Ovary (tissue), 3 donors: ENCODE measurements around the gene TMCO6.

Source experiments
- POLR2A ChIP-seq: fragments of 450-650 bp; IDR thresholded peaks from one replicate; pipeline ENCODE4 v1.6.1; 2017; ENCODE audit warnings: antibody characterized with exemption, mild to moderate bottlenecking, moderate library complexity
- TF ChIP-seq, protein P1 (sequence below), 3 donors: fragments of 450-650 bp in 2 of 3; fragments of 200-600 bp in 1 of 3; IDR thresholded peaks; one replicate each; pipeline versions ENCODE4 v1.5.1 to v1.8.0; 2016 to 2022; ENCODE audit warnings: antibody characterized with exemption in 3 of 3, mild to moderate bottlenecking in 1 of 3
- donor health status: DM: no; HTN: no; CAD: no.

DNA sequence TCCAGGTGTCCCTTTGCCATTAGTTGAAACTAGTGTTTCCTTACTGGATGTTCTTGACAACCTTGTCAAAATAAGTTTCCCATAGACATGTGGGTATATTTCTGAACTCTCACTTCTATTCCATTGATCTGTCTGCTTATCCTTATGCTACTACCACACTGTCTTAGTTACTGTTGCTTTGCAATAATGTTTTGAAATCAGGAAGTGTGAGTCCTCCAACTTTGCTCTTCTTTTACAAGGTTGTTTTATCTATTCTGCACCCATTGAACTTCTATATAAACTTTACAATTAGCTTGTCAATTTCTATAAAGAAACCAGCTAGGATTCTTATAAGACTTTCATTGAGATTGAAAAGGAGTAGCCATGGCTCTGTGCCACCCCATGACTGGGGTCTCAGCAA, 30.5 kb upstream of the TMCO6 start:
- no peak for TF ChIP-seq POLR2A
- TF ChIP-seq, protein P1, sequence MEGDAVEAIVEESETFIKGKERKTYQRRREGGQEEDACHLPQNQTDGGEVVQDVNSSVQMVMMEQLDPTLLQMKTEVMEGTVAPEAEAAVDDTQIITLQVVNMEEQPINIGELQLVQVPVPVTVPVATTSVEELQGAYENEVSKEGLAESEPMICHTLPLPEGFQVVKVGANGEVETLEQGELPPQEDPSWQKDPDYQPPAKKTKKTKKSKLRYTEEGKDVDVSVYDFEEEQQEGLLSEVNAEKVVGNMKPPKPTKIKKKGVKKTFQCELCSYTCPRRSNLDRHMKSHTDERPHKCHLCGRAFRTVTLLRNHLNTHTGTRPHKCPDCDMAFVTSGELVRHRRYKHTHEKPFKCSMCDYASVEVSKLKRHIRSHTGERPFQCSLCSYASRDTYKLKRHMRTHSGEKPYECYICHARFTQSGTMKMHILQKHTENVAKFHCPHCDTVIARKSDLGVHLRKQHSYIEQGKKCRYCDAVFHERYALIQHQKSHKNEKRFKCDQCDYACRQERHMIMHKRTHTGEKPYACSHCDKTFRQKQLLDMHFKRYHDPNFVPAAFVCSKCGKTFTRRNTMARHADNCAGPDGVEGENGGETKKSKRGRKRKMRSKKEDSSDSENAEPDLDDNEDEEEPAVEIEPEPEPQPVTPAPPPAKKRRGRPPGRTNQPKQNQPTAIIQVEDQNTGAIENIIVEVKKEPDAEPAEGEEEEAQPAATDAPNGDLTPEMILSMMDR (IDR thresholded peaks at IDR 0.05) = no peak
